ENCODE measurements around the gene GDI2.

GRCh38 chr10:5835446-5836095, 22.3 kb upstream of the GDI2 start:
- TF ChIP-seq, protein P1, sequence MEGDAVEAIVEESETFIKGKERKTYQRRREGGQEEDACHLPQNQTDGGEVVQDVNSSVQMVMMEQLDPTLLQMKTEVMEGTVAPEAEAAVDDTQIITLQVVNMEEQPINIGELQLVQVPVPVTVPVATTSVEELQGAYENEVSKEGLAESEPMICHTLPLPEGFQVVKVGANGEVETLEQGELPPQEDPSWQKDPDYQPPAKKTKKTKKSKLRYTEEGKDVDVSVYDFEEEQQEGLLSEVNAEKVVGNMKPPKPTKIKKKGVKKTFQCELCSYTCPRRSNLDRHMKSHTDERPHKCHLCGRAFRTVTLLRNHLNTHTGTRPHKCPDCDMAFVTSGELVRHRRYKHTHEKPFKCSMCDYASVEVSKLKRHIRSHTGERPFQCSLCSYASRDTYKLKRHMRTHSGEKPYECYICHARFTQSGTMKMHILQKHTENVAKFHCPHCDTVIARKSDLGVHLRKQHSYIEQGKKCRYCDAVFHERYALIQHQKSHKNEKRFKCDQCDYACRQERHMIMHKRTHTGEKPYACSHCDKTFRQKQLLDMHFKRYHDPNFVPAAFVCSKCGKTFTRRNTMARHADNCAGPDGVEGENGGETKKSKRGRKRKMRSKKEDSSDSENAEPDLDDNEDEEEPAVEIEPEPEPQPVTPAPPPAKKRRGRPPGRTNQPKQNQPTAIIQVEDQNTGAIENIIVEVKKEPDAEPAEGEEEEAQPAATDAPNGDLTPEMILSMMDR (IDR thresholded peaks at IDR 0.05): no peak
- TF ChIP-seq POLR2A (IDR thresholded peaks at IDR 0.05): no peak

Measured in right lobe of liver (tissue), 4 donors.